Sciatic nerve (tissue), 2 donors: ENCODE measurements around the gene ACP2. TPM values are rescaled to one million over a fixed set of nuclear protein-coding genes. Genes with fewer than 3 reads are reported as not detected.

ENCODE experiments used
- ATAC-seq: fragments of 200-7000 bp; cut with Tn5 transposase; one replicate; pipeline ENCODE4 v1.9.1; 2020; ENCODE audit warnings: mild to moderate bottlenecking, moderate library complexity
- DNase-seq: peaks from one replicate; pipeline ENCODE4 v3.0.0-alpha.2; 2020; ENCODE audit warnings: low spot score
- intact Hi-C: fragments of 100-400 bp; cut with DNase I; formaldehyde crosslinking; loops from one replicate; pipeline ENCODE4 v1.14.2; 2022
- total RNA-seq: library from RNA; stranded (reverse); fragmentation: NEBNext Ultra II Directional; extraction: Animal tissue kit (Norgen Biotek cat#: 25700); gene quantifications from one replicate; pipeline ENCODE4 v1.2.1, GENCODE V29; 2021
- donor health status: DM: no; HTN: no; CAD: no.
- donor health status: DM: no; HTN: no; CAD: no.

Gene ACP2, protein sequence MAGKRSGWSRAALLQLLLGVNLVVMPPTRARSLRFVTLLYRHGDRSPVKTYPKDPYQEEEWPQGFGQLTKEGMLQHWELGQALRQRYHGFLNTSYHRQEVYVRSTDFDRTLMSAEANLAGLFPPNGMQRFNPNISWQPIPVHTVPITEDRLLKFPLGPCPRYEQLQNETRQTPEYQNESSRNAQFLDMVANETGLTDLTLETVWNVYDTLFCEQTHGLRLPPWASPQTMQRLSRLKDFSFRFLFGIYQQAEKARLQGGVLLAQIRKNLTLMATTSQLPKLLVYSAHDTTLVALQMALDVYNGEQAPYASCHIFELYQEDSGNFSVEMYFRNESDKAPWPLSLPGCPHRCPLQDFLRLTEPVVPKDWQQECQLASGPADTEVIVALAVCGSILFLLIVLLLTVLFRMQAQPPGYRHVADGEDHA
- 35.7 TPM for total RNA-seq

GRCh38 chr11:47248664-47249377 is at the start of gene ACP2:
ACP2 (minus strand) TSS chr11:47248814; CDS start chr11:47248789, 25 bp downstream.
- ATAC-seq = peak; percentile 97
- intact Hi-C loops = no loop called here
- peak; percentile 92 for DNase-seq

GRCh38 chr11:47296045-47296444 is 47.4 kb upstream of the ACP2 start:
- DNase-seq (no peak), ATAC-seq (no peak)
- intact Hi-C loops = no loop called here

GRCh38 chr11:47295385-47295784 is 46.8 kb upstream of the ACP2 start:
- intact Hi-C loops = no loop called here
- DNase-seq (no peak), ATAC-seq (no peak)

- intact Hi-C loops = no loop called here
- no peak for DNase-seq
- no peak for ATAC-seq
Measured at GRCh38 chr11:47289856-47290255, 41.2 kb upstream of the ACP2 start.

DNA sequence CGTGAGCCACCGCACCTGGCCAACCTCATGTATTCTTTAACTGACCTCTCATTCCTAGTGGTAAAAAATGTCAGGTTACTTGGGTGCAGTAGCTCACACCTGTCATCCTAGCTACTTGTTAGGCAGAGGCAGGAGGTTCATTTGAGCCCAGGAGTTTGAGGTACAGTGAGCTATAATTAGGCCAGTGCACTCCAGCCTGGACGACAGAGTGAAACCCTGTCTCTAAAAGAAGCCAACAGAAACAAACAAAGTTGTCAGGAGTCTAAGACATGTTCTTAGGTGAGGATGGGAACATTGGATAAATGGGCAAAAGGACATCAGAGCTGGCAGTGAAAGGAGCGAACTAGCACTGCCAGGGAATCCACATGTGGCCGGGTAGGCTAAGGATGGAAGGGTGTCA is 39.5 kb upstream of the ACP2 start:
- intact Hi-C loops = no loop called here
- ATAC-seq (no peak), DNase-seq (no peak)

DNA sequence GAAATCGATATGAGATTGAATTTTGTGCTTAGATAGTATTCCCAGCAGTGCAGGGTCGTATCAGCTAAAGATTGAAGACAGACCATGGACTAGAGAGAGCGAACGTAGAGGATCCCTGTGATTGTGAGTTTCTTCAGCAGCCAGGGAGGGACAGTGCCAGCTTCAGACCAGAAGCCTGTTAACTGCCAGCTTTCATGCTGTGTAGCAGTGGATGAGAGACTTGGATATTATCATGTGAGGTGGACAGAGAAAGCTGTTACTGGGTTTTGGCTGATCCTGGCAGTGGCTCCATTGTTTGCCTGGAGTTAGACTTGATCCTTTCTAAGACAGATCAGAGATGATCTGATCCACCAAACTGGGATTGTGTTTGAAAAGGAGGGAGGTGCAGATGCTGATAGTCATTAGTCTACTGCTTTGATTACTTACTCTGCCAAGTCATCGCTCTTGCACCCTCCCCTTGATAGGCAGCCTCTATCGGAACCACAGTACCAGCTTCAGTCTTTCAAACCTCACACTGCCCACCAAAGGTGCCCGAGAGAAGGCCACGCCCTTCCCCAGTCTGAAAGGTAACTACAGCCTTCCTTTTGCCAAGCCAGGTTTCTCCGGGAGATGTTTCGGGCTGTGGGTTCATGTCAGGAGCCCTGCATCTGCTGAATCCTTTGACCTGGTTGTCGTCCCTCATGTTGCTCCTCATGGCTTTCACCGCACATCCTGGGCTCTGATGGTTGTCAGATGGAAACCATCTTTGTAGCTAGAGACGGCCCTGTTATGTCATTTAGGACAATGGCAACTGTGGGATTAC is 37.6 kb upstream of the ACP2 start:
- DNase-seq (no peak), ATAC-seq (no peak)

DNA sequence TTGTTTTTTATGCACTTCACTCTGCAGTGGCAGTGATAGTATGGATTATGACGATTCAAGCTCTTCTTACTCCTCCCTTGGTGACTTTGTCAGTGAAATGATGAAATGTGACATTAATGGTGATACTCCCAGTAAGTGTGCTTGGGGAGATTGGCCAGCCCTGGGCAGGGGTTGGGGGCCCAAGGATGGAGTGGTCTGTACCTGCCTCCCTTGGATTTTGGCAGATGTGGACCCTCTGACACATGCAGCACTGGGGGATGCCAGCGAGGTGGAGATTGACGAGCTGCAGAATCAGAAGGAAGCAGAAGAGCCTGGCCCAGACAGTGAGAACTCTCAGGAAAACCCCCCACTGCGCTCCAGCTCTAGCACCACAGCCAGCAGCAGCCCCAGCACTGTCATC is 35.5 kb upstream of the ACP2 start:
- intact Hi-C loops = no loop called here
- DNase-seq = no peak
- ATAC-seq = no peak

More for the DNA sequence above, 37.6 kb upstream of the ACP2 start:
- intact Hi-C loops = no loop called here

GRCh38 chr11:47282462-47282861 is 33.8 kb upstream of the ACP2 start:
- ATAC-seq (no peak), DNase-seq (no peak)
- intact Hi-C loops = no loop called here

- intact Hi-C loops = no loop called here
- no peak for ATAC-seq
Measured at GRCh38 chr11:47280860-47281259, 32.2 kb upstream of the ACP2 start.

DNA sequence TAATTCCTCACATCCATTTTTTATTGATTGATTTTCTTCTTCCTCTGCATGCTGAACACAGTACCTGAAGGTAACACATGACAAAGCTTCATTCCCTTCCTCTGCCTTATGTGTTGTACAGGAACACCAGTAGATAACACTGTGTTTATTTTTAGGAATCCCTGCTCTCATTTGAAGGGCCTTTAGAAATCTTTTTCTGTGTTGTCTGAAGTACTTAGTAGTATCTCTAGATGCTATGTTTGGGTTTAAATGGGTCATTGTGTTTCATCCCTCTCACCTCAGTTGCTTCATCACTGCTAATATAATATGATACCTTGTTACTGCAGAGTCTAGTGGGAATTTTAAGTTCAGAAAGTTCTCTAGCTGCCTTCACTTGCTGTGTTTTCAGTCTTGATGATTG is 31.5 kb upstream of the ACP2 start:
- DNase-seq (no peak), ATAC-seq (no peak)
- intact Hi-C loops = no loop called here

More at GRCh38 chr11:47280860-47281259, 32.2 kb upstream of the ACP2 start:
- no peak for DNase-seq

DNA sequence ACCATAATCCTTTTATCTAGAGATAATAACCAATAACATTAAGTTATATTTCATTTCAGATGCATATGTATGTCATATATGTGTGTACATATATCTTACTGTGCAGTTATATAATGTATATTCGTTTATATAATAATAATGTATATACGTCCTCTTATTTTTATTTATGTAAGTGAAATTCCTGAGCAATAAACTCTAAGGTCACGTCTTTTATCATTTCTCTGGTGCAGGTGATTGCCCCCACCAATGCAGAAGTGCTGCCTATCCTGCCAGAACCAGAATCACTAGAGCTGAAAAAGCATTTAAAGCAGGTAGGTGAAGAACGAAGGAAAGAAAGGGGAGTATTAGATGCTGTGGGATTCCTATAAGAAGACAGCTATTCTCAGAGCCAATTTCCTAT is 30.2 kb upstream of the ACP2 start:
- no peak for DNase-seq
- no peak for ATAC-seq
- intact Hi-C loops = no loop called here

DNA sequence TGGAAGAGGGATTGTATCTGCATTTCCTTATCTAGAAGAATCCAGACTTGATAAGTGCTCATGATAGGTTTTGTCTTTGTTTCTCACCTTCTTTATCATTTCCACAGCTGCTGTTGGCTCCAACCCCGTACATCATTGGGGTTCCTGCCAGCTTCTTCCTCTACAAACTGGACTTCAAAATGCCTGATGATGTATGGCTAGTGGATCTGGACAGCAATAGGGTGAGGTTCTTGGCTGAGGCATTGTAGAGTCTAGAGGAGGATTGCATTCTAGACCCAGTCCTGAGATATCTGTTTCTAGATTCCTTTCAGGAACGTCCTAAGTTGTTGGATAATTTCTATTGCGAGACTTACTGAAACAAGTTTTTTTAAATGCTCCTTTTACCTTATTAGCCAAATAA is 29.4 kb upstream of the ACP2 start:
- DNase-seq = no peak
- ATAC-seq = no peak
- intact Hi-C loops = no loop called here

- ATAC-seq = no peak
- intact Hi-C loops = no loop called here
- DNase-seq = no peak
Measured at GRCh38 chr11:47276923-47277322, 28.3 kb upstream of the ACP2 start.

DNA sequence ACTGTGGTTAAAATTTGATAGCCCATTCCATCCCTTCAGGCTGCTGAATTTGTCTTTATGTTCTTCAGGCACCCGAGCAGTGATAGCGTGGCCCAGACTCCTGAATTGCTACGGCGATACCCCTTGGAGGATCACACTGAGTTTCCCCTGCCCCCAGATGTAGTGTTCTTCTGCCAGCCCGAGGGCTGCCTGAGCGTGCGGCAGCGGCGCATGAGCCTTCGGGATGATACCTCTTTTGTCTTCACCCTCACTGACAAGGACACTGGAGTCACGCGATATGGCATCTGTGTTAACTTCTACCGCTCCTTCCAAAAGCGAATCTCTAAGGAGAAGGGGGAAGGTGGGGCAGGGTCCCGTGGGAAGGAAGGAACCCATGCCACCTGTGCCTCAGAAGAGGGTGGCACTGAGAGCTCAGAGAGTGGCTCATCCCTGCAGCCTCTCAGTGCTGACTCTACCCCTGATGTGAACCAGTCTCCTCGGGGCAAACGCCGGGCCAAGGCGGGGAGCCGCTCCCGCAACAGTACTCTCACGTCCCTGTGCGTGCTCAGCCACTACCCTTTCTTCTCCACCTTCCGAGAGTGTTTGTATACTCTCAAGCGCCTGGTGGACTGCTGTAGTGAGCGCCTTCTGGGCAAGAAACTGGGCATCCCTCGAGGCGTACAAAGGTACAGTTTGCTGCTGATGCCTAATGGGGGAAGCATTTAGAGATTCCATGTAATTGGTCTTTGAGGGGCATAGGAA is 26.1 kb upstream of the ACP2 start:
- ATAC-seq = no peak
- DNase-seq = peak; percentile 53
- intact Hi-C loops = no loop called here

- DNase-seq = no peak
- intact Hi-C loops = no loop called here
- no peak for ATAC-seq
Measured at GRCh38 chr11:47272706-47273105, 24.1 kb upstream of the ACP2 start.

- intact Hi-C loops = no loop called here
- no peak for ATAC-seq
- no peak for DNase-seq
Measured at GRCh38 chr11:47271961-47272661, 23.5 kb upstream of the ACP2 start.

GRCh38 chr11:47271328-47271727 is 22.7 kb upstream of the ACP2 start:
- intact Hi-C loops = no loop called here
- ATAC-seq = no peak
- DNase-seq = no peak
